H9 (cell line): Measurements from ENCODE around the gene OGFOD2. TPM values are rescaled to one million over a fixed set of nuclear protein-coding genes. Genes with fewer than 3 reads are reported as not detected.
A peak's percentile ranks its signal among the peaks of the same experiment; 100 is the strongest.

ENCODE experiments used
- DNase-seq: peaks from one replicate; pipeline ENCODE4 v3.0.0-alpha.2; 2017
- H2AFZ ChIP-seq: one replicate; pipeline ENCODE4 v1.6.1; 2013; ENCODE audit warnings: mild to moderate bottlenecking, low read length, control low read depth, moderate library complexity
- H2AK5ac ChIP-seq: 2 replicates; pipeline ENCODE4 v1.6.1; 2013; ENCODE audit warnings: low read length, control low read depth, mixed read lengths; ENCODE audit not compliant: insufficient read length
- H2BK120ac ChIP-seq: one replicate; pipeline ENCODE4 v1.6.1; 2013; ENCODE audit warnings: low read depth, mild to moderate bottlenecking, low read length, control low read depth, inconsistent platforms; ENCODE audit not compliant: poor library complexity, severe bottlenecking
- H2BK12ac ChIP-seq: 2 replicates; pipeline ENCODE4 v1.6.1; 2013; ENCODE audit warnings: low read length, control low read depth, mixed read lengths, low read depth; ENCODE audit not compliant: insufficient read length
- H2BK15ac ChIP-seq: 2 replicates; pipeline ENCODE4 v1.6.1; 2013; ENCODE audit warnings: low read depth, low read length, control low read depth
- H2BK20ac ChIP-seq: one replicate; pipeline ENCODE4 v1.6.1; 2013; ENCODE audit warnings: low read depth, mild to moderate bottlenecking, low read length, control low read depth, inconsistent platforms; ENCODE audit not compliant: poor library complexity, severe bottlenecking
- H2BK5ac ChIP-seq: 2 replicates; pipeline ENCODE4 v1.6.1; 2013; ENCODE audit warnings: low read length, control low read depth, mixed read lengths; ENCODE audit not compliant: insufficient read length
- H3K14ac ChIP-seq: 2 replicates; pipeline ENCODE4 v1.6.1; 2013; ENCODE audit warnings: low read length, control low read depth; ENCODE audit not compliant: insufficient read depth
- H3K18ac ChIP-seq: 2 replicates; pipeline ENCODE4 v1.6.1; 2013; ENCODE audit warnings: low read depth, mild to moderate bottlenecking, mixed read lengths, low read length, control low read depth; ENCODE audit not compliant: insufficient read length
- H3K23ac ChIP-seq: 2 replicates; pipeline ENCODE4 v1.6.1; 2013; ENCODE audit warnings: low read length, control low read depth, mixed read lengths, low read depth; ENCODE audit not compliant: insufficient read length
- H3K23me2 ChIP-seq: 2 replicates; pipeline ENCODE4 v1.6.1; 2013; ENCODE audit warnings: low read depth, mild to moderate bottlenecking, mixed read lengths, low read length, control low read depth; ENCODE audit not compliant: insufficient read length, poor library complexity, severe bottlenecking
- H3K27ac ChIP-seq: 2 replicates; pipeline ENCODE4 v1.5.1; 2013; ENCODE audit warnings: low read length, control low read depth, mixed read lengths, low read depth; ENCODE audit not compliant: insufficient read length
- H3K27me3 ChIP-seq: 2 replicates; pipeline ENCODE4 v1.6.1; 2013; ENCODE audit warnings: low read length, control low read depth, inconsistent platforms; ENCODE audit not compliant: insufficient read depth
- H3K4ac ChIP-seq: 2 replicates; pipeline ENCODE4 v1.6.1; 2013; ENCODE audit warnings: low read depth, mild to moderate bottlenecking, control low read depth, inconsistent platforms, low read length, moderate library complexity
- H3K4me1 ChIP-seq: 2 replicates; pipeline ENCODE4 v1.6.1; 2013; ENCODE audit warnings: low read length, control low read depth, inconsistent platforms; ENCODE audit not compliant: insufficient read depth
- H3K4me2 ChIP-seq: 2 replicates; pipeline ENCODE4 v1.6.1; 2013; ENCODE audit warnings: low read length, control low read depth, mixed read lengths; ENCODE audit not compliant: insufficient read length, insufficient read depth
- H3K56ac ChIP-seq: 2 replicates; pipeline ENCODE4 v1.6.1; 2013; ENCODE audit warnings: low read depth, mild to moderate bottlenecking, mixed read lengths, low read length, control low read depth; ENCODE audit not compliant: insufficient read length
- H3K79me1 ChIP-seq: 2 replicates; pipeline ENCODE4 v1.6.1; 2013; ENCODE audit warnings: low read depth, mild to moderate bottlenecking, moderate library complexity, low read length, control low read depth, inconsistent platforms; ENCODE audit not compliant: insufficient read depth, poor library complexity, severe bottlenecking
- H3K79me2 ChIP-seq: 2 replicates; pipeline ENCODE4 v1.6.1; 2013; ENCODE audit warnings: low read length, control low read depth, inconsistent platforms; ENCODE audit not compliant: insufficient read depth
- H3K9ac ChIP-seq: 2 replicates; pipeline ENCODE4 v1.6.1; 2013; ENCODE audit warnings: low read length, control low read depth, mixed read lengths; ENCODE audit not compliant: insufficient read length; ENCODE audit errors: extremely low read depth
- H3K9me3 ChIP-seq: one replicate; pipeline ENCODE4 v1.6.1; 2013; ENCODE audit warnings: low read depth, low read length, inconsistent platforms; ENCODE audit not compliant: control insufficient read depth
- H3T11ph ChIP-seq: one replicate; pipeline ENCODE4 v1.6.1; 2013; ENCODE audit warnings: mild to moderate bottlenecking, low read length, control low read depth, inconsistent platforms
- H4K20me1 ChIP-seq: one replicate; pipeline ENCODE4 v1.6.1; 2013; ENCODE audit not compliant: control insufficient read depth, insufficient read length, insufficient read depth
- H4K5ac ChIP-seq: 2 replicates; pipeline ENCODE4 v1.6.1; 2013; ENCODE audit warnings: low read depth, mild to moderate bottlenecking, mixed read lengths, low read length, control low read depth; ENCODE audit not compliant: insufficient read length
- H4K8ac ChIP-seq: replicated peaks from 2 replicates; pipeline ENCODE4 v1.6.1; 2013; ENCODE audit warnings: low read length, control low read depth, mixed read lengths, low read depth; ENCODE audit not compliant: insufficient read length
- H4K91ac ChIP-seq: 2 replicates; pipeline ENCODE4 v1.6.1; 2013; ENCODE audit warnings: low read depth, mild to moderate bottlenecking, moderate library complexity, mixed read lengths, low read length, control low read depth; ENCODE audit not compliant: insufficient read length
- H3K27ac Mint-ChIP-seq, 3 experiments: 2 replicates in 2 of 3; 3 replicates in 1 of 3; pipeline ENCODE4 v1.8.0; 2020 to 2021; ENCODE audit warnings: mixed read lengths in 3 of 3, mild to moderate bottlenecking in 1 of 3, moderate library complexity in 1 of 3
- H3K27me3 Mint-ChIP-seq: 2 replicates; pipeline ENCODE4 v1.8.0; 2021; ENCODE audit warnings: low read depth, mild to moderate bottlenecking, moderate library complexity, mixed read lengths
- H3K36me3 Mint-ChIP-seq, 3 experiments: 2 replicates in 2 of 3; 3 replicates in 1 of 3; pipeline ENCODE4 v1.8.0; 2020 to 2021; ENCODE audit warnings: low read depth in 3 of 3, mixed read lengths in 3 of 3; ENCODE audit not compliant: insufficient read depth in 1 of 3
- H3K4me1 Mint-ChIP-seq, 2 experiments: 2 replicates each; pipeline ENCODE4 v1.8.0; 2020; ENCODE audit warnings: mixed read lengths in 2 of 2
- H3K4me3 Mint-ChIP-seq, 2 experiments: 2 replicates in 1 of 2; 3 replicates in 1 of 2; pipeline ENCODE4 v1.8.0; 2020 to 2021; ENCODE audit warnings: mild to moderate bottlenecking in 2 of 2, mixed read lengths in 2 of 2, moderate library complexity in 1 of 2
- H3K9me3 Mint-ChIP-seq, 2 experiments: 2 replicates in 1 of 2; 3 replicates in 1 of 2; pipeline ENCODE4 v1.8.0; 2020; ENCODE audit warnings: mild to moderate bottlenecking in 2 of 2, mixed read lengths in 2 of 2, moderate library complexity in 1 of 2
- WGBS: extraction: QIAGEN DNeasy Blood & Tissue Kit; methylation state at CpG from one replicate; pipeline ENCODE4 v1.1.7; 2013; ENCODE audit warnings: missing lambda C conversion rate, low lambda C conversion rate, mixed read lengths; ENCODE audit not compliant: insufficient read length; ENCODE audit errors: extremely low coverage; 5-methylcytosine and 5-hydroxymethylcytosine counted together
- total RNA-seq: library from RNA; stranded (reverse); gene quantifications from 2 replicates; pipeline ENCODE4 v1.2.1, GENCODE V29; 2021
- TF ChIP-seq, protein P1 (sequence below): fragments of 200-600 bp; sonication (generic); conservative IDR thresholded peaks from 3 replicates; pipeline ENCODE4 v1.8.0; 2021; ENCODE audit warnings: antibody characterized with exemption, mild to moderate bottlenecking

Gene OGFOD2
- total RNA-seq, 1 experiment from 2014 or later, result 14.7 TPM

DNA sequence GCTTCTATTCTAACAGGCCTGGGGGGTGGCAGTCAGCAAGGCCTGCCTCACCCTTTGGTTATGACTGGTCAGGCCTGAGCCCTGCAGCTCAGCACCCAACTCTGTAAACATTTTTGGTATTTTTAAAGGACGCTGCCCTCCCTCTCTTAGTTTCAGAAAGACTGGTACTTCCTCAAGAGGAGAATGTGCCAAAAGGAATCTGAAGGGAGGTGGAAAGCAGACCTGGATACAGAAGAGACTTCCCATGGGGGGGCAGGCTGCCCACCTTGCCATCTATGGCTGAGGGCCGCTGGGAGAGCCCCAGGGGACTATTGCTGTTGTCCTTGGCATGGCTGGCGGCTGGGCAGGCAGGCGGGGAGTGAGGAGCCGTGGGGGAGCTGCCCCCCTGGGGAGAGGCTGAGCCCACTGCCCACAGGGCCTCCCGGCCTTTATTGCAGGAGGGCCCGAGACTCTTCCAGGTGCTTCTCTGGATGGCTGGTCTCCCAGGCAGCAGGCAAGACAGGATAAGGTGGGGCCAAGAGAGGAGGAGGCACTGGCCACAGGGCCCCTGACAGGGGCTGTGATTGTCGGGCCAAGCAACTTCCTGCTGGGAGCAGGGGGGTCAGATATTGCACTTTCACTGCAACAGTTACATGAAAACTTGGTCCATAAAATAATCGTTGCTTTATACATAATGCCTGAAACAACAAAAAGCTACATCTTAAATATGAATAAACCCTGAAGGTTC is 8.9 kb downstream of the OGFOD2 start:
- Mint-ChIP-seq H3K27ac (peak overlapping the region in 1 of 3 experiments; percentile 78; a peak in 4 of 7 replicates), H3K36me3 (peaks cover 0 to 15% (median 8%) of the 10 kb centered on the region in 3 experiments; a peak in 3 of 7 replicates)

More for the DNA sequence above, 8.9 kb downstream of the OGFOD2 start:
- no peak overlapping the region for H2BK12ac ChIP-seq
- H2AK5ac ChIP-seq, result no peak overlapping the region
- no peak overlapping the region for H2AFZ ChIP-seq
- no peak overlapping the region for H2BK15ac ChIP-seq
- Mint-ChIP-seq H3K4me3 (peak overlapping the region in 1 of 2 experiments; percentile 29; a peak in 1 of 5 replicates), H3K27me3 (no peaks in the 10 kb centered on the region), H3K4me1 (peaks cover 11 to 32% of the 10 kb centered on the region in 2 experiments), H3K9me3 (no peaks in the 10 kb centered on the region)
- no peak overlapping the region for H3K23ac ChIP-seq
- H2BK120ac ChIP-seq, result no peak overlapping the region
- no peak for DNase-seq
- H3K9ac ChIP-seq, result no peak overlapping the region
- no peaks in the 10 kb centered on the region for H3K79me1 ChIP-seq
- H3K9me3 ChIP-seq, result no peaks in the 10 kb centered on the region
- no peak overlapping the region for H4K5ac ChIP-seq
- no peak overlapping the region for H4K91ac ChIP-seq
- no peaks in the 10 kb centered on the region for H3K79me2 ChIP-seq
- H4K8ac ChIP-seq, result no peak overlapping the region
- H3K23me2 ChIP-seq, result peaks cover 12% of the 10 kb centered on the region
- no peak overlapping the region for H2BK5ac ChIP-seq
- H3K14ac ChIP-seq, result no peak overlapping the region
- H3K4me1 ChIP-seq, result peaks cover 8% of the 10 kb centered on the region; the same call in 1 of the 2 replicates
- H3K56ac ChIP-seq, result no peak overlapping the region
- no peak overlapping the region for H3K4me2 ChIP-seq
- H2BK20ac ChIP-seq, result no peak overlapping the region
- no peak overlapping the region for H3K4ac ChIP-seq
- H3K18ac ChIP-seq, result no peak overlapping the region
- no peak overlapping the region for H3T11ph ChIP-seq
- TF ChIP-seq, protein P1, sequence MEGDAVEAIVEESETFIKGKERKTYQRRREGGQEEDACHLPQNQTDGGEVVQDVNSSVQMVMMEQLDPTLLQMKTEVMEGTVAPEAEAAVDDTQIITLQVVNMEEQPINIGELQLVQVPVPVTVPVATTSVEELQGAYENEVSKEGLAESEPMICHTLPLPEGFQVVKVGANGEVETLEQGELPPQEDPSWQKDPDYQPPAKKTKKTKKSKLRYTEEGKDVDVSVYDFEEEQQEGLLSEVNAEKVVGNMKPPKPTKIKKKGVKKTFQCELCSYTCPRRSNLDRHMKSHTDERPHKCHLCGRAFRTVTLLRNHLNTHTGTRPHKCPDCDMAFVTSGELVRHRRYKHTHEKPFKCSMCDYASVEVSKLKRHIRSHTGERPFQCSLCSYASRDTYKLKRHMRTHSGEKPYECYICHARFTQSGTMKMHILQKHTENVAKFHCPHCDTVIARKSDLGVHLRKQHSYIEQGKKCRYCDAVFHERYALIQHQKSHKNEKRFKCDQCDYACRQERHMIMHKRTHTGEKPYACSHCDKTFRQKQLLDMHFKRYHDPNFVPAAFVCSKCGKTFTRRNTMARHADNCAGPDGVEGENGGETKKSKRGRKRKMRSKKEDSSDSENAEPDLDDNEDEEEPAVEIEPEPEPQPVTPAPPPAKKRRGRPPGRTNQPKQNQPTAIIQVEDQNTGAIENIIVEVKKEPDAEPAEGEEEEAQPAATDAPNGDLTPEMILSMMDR, result no peak
- no peaks in the 10 kb centered on the region for H3K27me3 ChIP-seq
- WGBS, result no CpG with 5 or more reads among the region's 9 CpGs
- no peak overlapping the region for H3K27ac ChIP-seq
- no peaks in the 10 kb centered on the region for H4K20me1 ChIP-seq
